IMR-90 (cell line): ENCODE data around the gene CTIF. TPM values are rescaled to one million over a fixed set of nuclear protein-coding genes. Genes with fewer than 3 reads are reported as not detected.

Experiments
- ATAC-seq: fragments of 200-7000 bp; cut with Tn5 transposase; 2 replicates; pipeline ENCODE4 v1.9.1; 2020; ENCODE audit warnings: low read depth, mild to moderate bottlenecking, moderate library complexity
- BruUV-seq: library from RNA; stranded (reverse); fragments of 400-500 nt; replicated peaks from 2 replicates; lab custom pipeline; 2021; lab: Mats Ljungman, UMichigan
- CTCF ChIA-PET: fragments of 300-600 bp; formaldehyde crosslinking; extraction: SDS; loops from one replicate; lab custom pipeline; 2021; ENCODE audit warnings: antibody characterized with exemption; lab: Yijun Ruan, JAX
- POLR2A ChIA-PET: fragments of 300-600 bp; sonication (Branson Sonifier 250); formaldehyde crosslinking; loops from one replicate; lab custom pipeline; 2022; ENCODE audit warnings: antibody characterized with exemption; ENCODE audit not compliant: unreplicated experiment; lab: Charles Lee
- DNase-seq: peaks from one replicate; pipeline ENCODE4 v3.0.0; 2013
- H2AFZ ChIP-seq: replicated peaks from 2 replicates; pipeline ENCODE3; 2013; ENCODE audit warnings: low read length, mild to moderate bottlenecking; ENCODE audit not compliant: poor library complexity
- H2AK5ac ChIP-seq: 2 replicates; pipeline ENCODE4 v1.6.1; 2013; ENCODE audit warnings: low read depth, low read length, inconsistent platforms
- H2AK9ac ChIP-seq: replicated peaks from 2 replicates; pipeline ENCODE3; 2013; ENCODE audit warnings: mild to moderate bottlenecking, low read depth, low read length, moderate library complexity; ENCODE audit not compliant: poor library complexity
- H2BK120ac ChIP-seq: 2 replicates; pipeline ENCODE4 v1.6.1; 2013; ENCODE audit warnings: low read depth, low read length, inconsistent platforms
- H2BK15ac ChIP-seq: 3 replicates; pipeline ENCODE4 v1.6.1; 2013; ENCODE audit warnings: low read depth, low read length, inconsistent platforms
- H2BK20ac ChIP-seq: 2 replicates; pipeline ENCODE4 v1.6.1; 2013; ENCODE audit warnings: low read depth, mild to moderate bottlenecking, inconsistent platforms, low read length, moderate library complexity
- H2BK5ac ChIP-seq: 2 replicates; pipeline ENCODE4 v1.6.1; 2013; ENCODE audit warnings: mild to moderate bottlenecking, low read depth, low read length, inconsistent platforms; ENCODE audit not compliant: poor library complexity, severe bottlenecking
- H3K14ac ChIP-seq: replicated peaks from 2 replicates; pipeline ENCODE4 v1.6.1; 2013; ENCODE audit warnings: low read depth, low read length, inconsistent platforms
- H3K18ac ChIP-seq: 2 replicates; pipeline ENCODE4 v1.6.1; 2013; ENCODE audit warnings: low read depth, low read length, control low read depth
- H3K23ac ChIP-seq: 2 replicates; pipeline ENCODE4 v1.6.1; 2013; ENCODE audit warnings: low read depth, low read length, inconsistent platforms
- H3K27ac ChIP-seq: 2 replicates; pipeline ENCODE4 v1.5.1; 2013; ENCODE audit warnings: mild to moderate bottlenecking, control low read depth, low read length; ENCODE audit not compliant: insufficient read depth
- H3K27me3 ChIP-seq: 2 replicates; pipeline ENCODE4 v1.6.1; 2013; ENCODE audit warnings: low read length; ENCODE audit not compliant: control insufficient read depth, insufficient read depth
- H3K36me3 ChIP-seq: 2 replicates; pipeline ENCODE4 v1.6.1; 2013; ENCODE audit warnings: low read length, mixed read lengths; ENCODE audit not compliant: control insufficient read depth, insufficient read depth
- H3K4ac ChIP-seq: 2 replicates; pipeline ENCODE4 v1.6.1; 2013; ENCODE audit warnings: low read depth, low read length, inconsistent platforms
- H3K4me1 ChIP-seq: 2 replicates; pipeline ENCODE4 v1.6.1; 2013; ENCODE audit warnings: low read length, mixed read lengths; ENCODE audit not compliant: control insufficient read depth, insufficient read depth
- H3K4me2 ChIP-seq: 2 replicates; pipeline ENCODE4 v1.6.1; 2013; ENCODE audit warnings: low read depth, mild to moderate bottlenecking, control low read depth, low read length, moderate library complexity
- H3K4me3 ChIP-seq: 2 replicates; pipeline ENCODE4 v1.5.1; 2013; ENCODE audit warnings: low read depth, mild to moderate bottlenecking, control low read depth, low read length, moderate library complexity; ENCODE audit not compliant: insufficient read depth
- H3K56ac ChIP-seq: 2 replicates; pipeline ENCODE4 v1.6.1; 2013; ENCODE audit warnings: low read length, inconsistent platforms; ENCODE audit not compliant: insufficient read depth; ENCODE audit errors: extremely low read depth
- H3K79me1 ChIP-seq, 2 experiments: 2 replicates each; pipeline ENCODE4 v1.6.1; 2013; ENCODE audit warnings: low read length in 2 of 2, inconsistent platforms in 1 of 2, low read depth in 1 of 2
- H3K9ac ChIP-seq: 2 replicates; pipeline ENCODE4 v1.6.1; 2013; ENCODE audit warnings: low read depth, low read length, control low read depth
- H3K9me1 ChIP-seq: 2 replicates; pipeline ENCODE4 v1.6.1; 2013; ENCODE audit warnings: low read length, inconsistent platforms; ENCODE audit not compliant: insufficient read depth
- H3K9me3 ChIP-seq: 2 replicates; pipeline ENCODE4 v1.6.1; 2013; ENCODE audit warnings: low read length; ENCODE audit not compliant: control insufficient read depth, insufficient read depth
- H4K20me1 ChIP-seq: 2 replicates; pipeline ENCODE4 v1.6.1; 2013; ENCODE audit warnings: low read length, inconsistent platforms; ENCODE audit not compliant: insufficient read depth
- H4K5ac ChIP-seq: 2 replicates; pipeline ENCODE4 v1.6.1; 2013; ENCODE audit warnings: mild to moderate bottlenecking, low read depth, low read length, control low read depth
- H4K8ac ChIP-seq, 2 experiments: 2 replicates each; pipeline ENCODE4 v1.6.1; 2013; ENCODE audit warnings: low read depth in 2 of 2, low read length in 2 of 2, control low read depth in 1 of 2, inconsistent platforms in 1 of 2
- H4K91ac ChIP-seq: 2 replicates; pipeline ENCODE4 v1.6.1; 2013; ENCODE audit warnings: low read depth, low read length, inconsistent platforms; ENCODE audit not compliant: insufficient read depth
- MAFK ChIP-seq: IDR thresholded peaks from 2 replicates; pipeline ENCODE4 v1.6.1; 2012; ENCODE audit warnings: low read depth, low read length, improper control_type of control experiment
- RCOR1 ChIP-seq: IDR thresholded peaks from 2 replicates; pipeline ENCODE4 v1.6.1; 2012; ENCODE audit warnings: mild to moderate bottlenecking, low read length, improper control_type of control experiment; ENCODE audit not compliant: insufficient replicate concordance
- RFX5 ChIP-seq: IDR thresholded peaks from 2 replicates; pipeline ENCODE4 v1.8.0; 2012; ENCODE audit warnings: low read depth, mild to moderate bottlenecking, low read length, moderate library complexity
- WGBS, 2 experiments: methylation state at CpG; one replicate each; pipeline versions ENCODE4 v1.1.5 to v1.1.7; 2013; ENCODE audit warnings: missing lambda C conversion rate in 2 of 2; ENCODE audit not compliant: insufficient read length in 1 of 2; ENCODE audit errors: extremely low coverage in 2 of 2; 5-methylcytosine and 5-hydroxymethylcytosine counted together
- dilution Hi-C: fragments of 300-500 bp; cut with HindIII; formaldehyde crosslinking; loops from one replicate; pipeline ENCODE4 v1.14.3; 2018; ENCODE audit warnings: low sequenced_read_pairs; ENCODE audit not compliant: unreplicated experiment
- in situ Hi-C: fragments of 300-500 bp; cut with MboI; formaldehyde crosslinking; loops from 3 replicates; pipeline ENCODE4 v1.14.3; 2019; ENCODE audit warnings: low sequenced_read_pairs, inconsistent platforms, mixed read lengths
- intact Hi-C: fragments of 100-400 bp; cut with micrococcal nuclease; formaldehyde crosslinking; loops from 2 replicates; pipeline ENCODE4 v1.10.0; 2022
- polyA plus RNA-seq, 3 experiments: library from polyadenylated mRNA; depleted of rRNA; stranded (reverse); fragments of >200 nt; gene quantifications; 2 replicates each; pipeline ENCODE4 v1.2.3, GENCODE V29; 2012; ENCODE audit warnings: low replicate concordance in 1 of 3
- total RNA-seq: library from RNA; depleted of rRNA; stranded (reverse); fragments of >200 nt; gene quantifications from 2 replicates; pipeline ENCODE4 v1.2.3, GENCODE V29; 2012

CTIF gene
- total and polyA plus RNA-seq, 2 of the 4 experiments (the other 2 are of a cell fraction): 25.1 to 57.0 TPM

DNA sequence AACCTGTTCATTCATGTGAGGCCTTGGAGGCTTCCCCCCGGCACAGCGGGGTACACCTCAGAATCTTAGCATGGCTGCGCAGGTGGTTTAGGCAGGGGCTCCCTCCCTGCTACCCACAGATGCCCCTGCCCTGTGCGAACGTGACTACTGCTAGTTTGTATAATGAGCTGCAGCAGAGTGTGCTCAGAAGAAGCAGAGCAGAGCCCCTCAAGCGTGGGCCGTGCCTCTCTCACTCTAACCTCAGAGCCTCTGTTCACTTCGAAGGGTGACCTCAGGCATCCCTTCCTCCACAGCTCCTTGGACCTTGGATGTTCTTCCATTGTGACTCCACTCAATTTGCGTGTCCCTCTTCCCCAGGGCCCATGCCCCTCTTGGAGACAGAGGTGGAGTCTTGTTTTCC lies 161.6 kb downstream of the CTIF start:
- no peak overlapping the region for H2BK120ac ChIP-seq
- 87% methylated on average over 3 of the region's 9 CpGs; no CpG with 5 or more reads in 1 of the 2 experiments for WGBS, 2 experiments
- no peak overlapping the region for H3K4ac ChIP-seq
- no peak overlapping the region for H2BK20ac ChIP-seq
- H2AK9ac ChIP-seq: no peak overlapping the region
- ATAC-seq (no peak), DNase-seq (no peak)
- H3K79me1 ChIP-seq: peaks cover 57 to 96% of the 10 kb centered on the region in 2 experiments
- H2AK5ac ChIP-seq: no peak overlapping the region
- H2AFZ ChIP-seq: no peak overlapping the region
- H3K9ac ChIP-seq: no peak overlapping the region
- dilution Hi-C loops: no loop called here
- peaks cover 41% of the 10 kb centered on the region for H3K9me1 ChIP-seq
- H3K27me3 ChIP-seq: no peaks in the 10 kb centered on the region
- H3K4me2 ChIP-seq: no peak overlapping the region
- no peak overlapping the region for H3K23ac ChIP-seq
- peaks cover 32% of the 10 kb centered on the region for H3K36me3 ChIP-seq
- H4K5ac ChIP-seq: no peak overlapping the region
- H3K18ac ChIP-seq: no peak overlapping the region
- H2BK5ac ChIP-seq: no peak overlapping the region
- no peak overlapping the region for H3K14ac ChIP-seq
- CTCF ChIA-PET: no interaction called here
- H4K20me1 ChIP-seq: peaks cover 53% of the 10 kb centered on the region
- POLR2A ChIA-PET: no interaction called here
- in situ Hi-C loops: no loop called here
- H3K4me1 ChIP-seq: no peaks in the 10 kb centered on the region
- no peak overlapping the region for H4K8ac ChIP-seq
- no peak overlapping the region for H3K4me3 ChIP-seq
- no peak overlapping the region for H3K27ac ChIP-seq
- TF ChIP-seq RCOR1 (no peak), RFX5 (no peak), MAFK (no peak)
- no peaks in the 10 kb centered on the region for H3K9me3 ChIP-seq
- BruUV-seq: no TSS peak
- H4K91ac ChIP-seq: no peak overlapping the region
- intact Hi-C loops: no loop called here
- H2BK15ac ChIP-seq: no peak overlapping the region
- no peak overlapping the region for H3K56ac ChIP-seq
